ENCODE results near the gene PMCH.

Gene PMCH

GRCh38 chr12:102174761-102175160, 22.9 kb downstream of the PMCH start:
- DNase-seq (ENCODE audit: low spot score) = no peak
- in situ Hi-C loops (cut with MboI; ENCODE audit: low pct_unique_long_range_greater_than_20kb, low sequenced_read_pairs, unreplicated experiment) = no loop called here
- TF ChIP-seq, protein P1, sequence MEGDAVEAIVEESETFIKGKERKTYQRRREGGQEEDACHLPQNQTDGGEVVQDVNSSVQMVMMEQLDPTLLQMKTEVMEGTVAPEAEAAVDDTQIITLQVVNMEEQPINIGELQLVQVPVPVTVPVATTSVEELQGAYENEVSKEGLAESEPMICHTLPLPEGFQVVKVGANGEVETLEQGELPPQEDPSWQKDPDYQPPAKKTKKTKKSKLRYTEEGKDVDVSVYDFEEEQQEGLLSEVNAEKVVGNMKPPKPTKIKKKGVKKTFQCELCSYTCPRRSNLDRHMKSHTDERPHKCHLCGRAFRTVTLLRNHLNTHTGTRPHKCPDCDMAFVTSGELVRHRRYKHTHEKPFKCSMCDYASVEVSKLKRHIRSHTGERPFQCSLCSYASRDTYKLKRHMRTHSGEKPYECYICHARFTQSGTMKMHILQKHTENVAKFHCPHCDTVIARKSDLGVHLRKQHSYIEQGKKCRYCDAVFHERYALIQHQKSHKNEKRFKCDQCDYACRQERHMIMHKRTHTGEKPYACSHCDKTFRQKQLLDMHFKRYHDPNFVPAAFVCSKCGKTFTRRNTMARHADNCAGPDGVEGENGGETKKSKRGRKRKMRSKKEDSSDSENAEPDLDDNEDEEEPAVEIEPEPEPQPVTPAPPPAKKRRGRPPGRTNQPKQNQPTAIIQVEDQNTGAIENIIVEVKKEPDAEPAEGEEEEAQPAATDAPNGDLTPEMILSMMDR (IDR thresholded peaks at IDR 0.05; ENCODE audit: extremely low read depth, insufficient read depth, missing control alignments) = no peak

GRCh38 chr12:102174117-102174516, 23.5 kb downstream of the PMCH start:
- TF ChIP-seq, protein P1 (IDR thresholded peaks at IDR 0.05; ENCODE audit: extremely low read depth, insufficient read depth, missing control alignments) = no peak
- in situ Hi-C loops (cut with MboI; ENCODE audit: low pct_unique_long_range_greater_than_20kb, low sequenced_read_pairs, unreplicated experiment) = no loop called here
- no peak for DNase-seq (ENCODE audit: low spot score)

GRCh38 chr12:102172436-102172835, 25.2 kb downstream of the PMCH start:
- in situ Hi-C loops (cut with MboI; ENCODE audit: low pct_unique_long_range_greater_than_20kb, low sequenced_read_pairs, unreplicated experiment) = no loop called here
- DNase-seq (ENCODE audit: low spot score) = no peak
- TF ChIP-seq, protein P1 (IDR thresholded peaks at IDR 0.05; ENCODE audit: extremely low read depth, insufficient read depth, missing control alignments) = no peak

- in situ Hi-C loops (cut with MboI; ENCODE audit: low pct_unique_long_range_greater_than_20kb, low sequenced_read_pairs, unreplicated experiment) = no loop called here
- DNase-seq (ENCODE audit: low spot score) = no peak
- TF ChIP-seq, protein P1 (IDR thresholded peaks at IDR 0.05; ENCODE audit: extremely low read depth, insufficient read depth, missing control alignments) = no peak
These were observed 25.7 kb downstream of the PMCH start for GRCh38 chr12:102171951-102172350.

DNA sequence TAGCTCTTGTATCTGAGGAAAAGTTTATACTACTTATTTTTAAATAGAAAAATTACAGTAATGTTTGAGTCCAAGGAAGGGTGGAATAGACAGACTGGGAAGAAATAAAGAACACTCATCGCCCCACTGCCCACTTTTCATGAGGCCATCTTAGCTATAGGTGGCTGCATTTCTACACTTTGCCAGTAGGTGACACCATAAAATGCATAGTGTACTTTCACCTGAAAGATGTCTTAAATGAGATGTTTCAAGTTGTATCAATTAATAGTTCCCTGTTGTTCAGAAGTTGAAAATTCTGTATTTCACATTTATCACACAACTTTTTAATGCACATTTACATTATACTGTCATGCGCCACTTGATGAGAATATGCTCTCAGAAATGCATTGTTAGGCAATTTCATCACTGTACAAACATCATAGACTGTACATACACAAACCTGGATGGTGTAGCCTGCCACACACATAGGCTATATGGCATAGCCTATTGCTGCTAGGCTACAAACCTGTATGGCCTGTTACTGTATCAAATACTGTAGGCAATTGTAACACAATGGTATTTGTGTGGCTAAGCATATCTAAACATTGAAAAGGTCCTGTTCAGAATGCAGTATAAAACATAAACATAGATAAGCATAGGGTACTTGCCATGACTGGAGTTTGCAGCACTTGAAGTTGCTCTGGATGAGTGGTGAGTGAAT, 27.6 kb downstream of the PMCH start:
- TF ChIP-seq, protein P1 (IDR thresholded peaks at IDR 0.05; ENCODE audit: extremely low read depth, insufficient read depth, missing control alignments) = peak; percentile 72
- DNase-seq (ENCODE audit: low spot score) = peak; percentile 20
- in situ Hi-C loops (cut with MboI; ENCODE audit: low pct_unique_long_range_greater_than_20kb, low sequenced_read_pairs, unreplicated experiment) = no loop called here

GRCh38 chr12:102167821-102168604, 29.6 kb downstream of the PMCH start:
- in situ Hi-C loops (cut with MboI; ENCODE audit: low pct_unique_long_range_greater_than_20kb, low sequenced_read_pairs, unreplicated experiment) = no loop called here
- DNase-seq (ENCODE audit: low spot score) = peak; percentile 15
- TF ChIP-seq, protein P1 (IDR thresholded peaks at IDR 0.05; ENCODE audit: extremely low read depth, insufficient read depth, missing control alignments) = no peak

Measured in GM13977 (cell line).